Measurements from ENCODE around the gene KRT86.

GRCh38 chr12:52262286-52262685, 12.2 kb upstream of the KRT86 start:
- TF ChIP-seq POLR2A (IDR thresholded peaks at IDR 0.05; ENCODE audit: low read depth, low read length) (no peak), POLR2AphosphoS5 (IDR thresholded peaks at IDR 0.05; ENCODE audit: low read depth, low read length) (no peak)

All from GM12892 (cell line).